Hepatocyte (in vitro differentiated cells): Measurements from ENCODE around the gene TMEM161A.

ENCODE experiments used
- EZH2 ChIP-seq: fragments of 200-600 bp; sonication (generic); IDR thresholded peaks from 2 replicates; pipeline ENCODE4 v1.6.1; 2016; ENCODE audit warnings: antibody characterized with exemption, mild to moderate bottlenecking, borderline replicate concordance
- EZH2phosphoT487 ChIP-seq: fragments of 200-600 bp; sonication (generic); IDR thresholded peaks from one replicate; pipeline ENCODE4 v1.6.1; 2018; ENCODE audit warnings: antibody characterized with exemption, mild to moderate bottlenecking, low read depth, moderate library complexity; ENCODE audit not compliant: unreplicated experiment, severe bottlenecking
- TF ChIP-seq, protein P1 (sequence below): fragments of 200-600 bp; sonication (generic); IDR thresholded peaks from 2 replicates; pipeline ENCODE4 v1.5.1; 2016; ENCODE audit warnings: antibody characterized with exemption, mild to moderate bottlenecking; ENCODE audit not compliant: poor library complexity

DNA sequence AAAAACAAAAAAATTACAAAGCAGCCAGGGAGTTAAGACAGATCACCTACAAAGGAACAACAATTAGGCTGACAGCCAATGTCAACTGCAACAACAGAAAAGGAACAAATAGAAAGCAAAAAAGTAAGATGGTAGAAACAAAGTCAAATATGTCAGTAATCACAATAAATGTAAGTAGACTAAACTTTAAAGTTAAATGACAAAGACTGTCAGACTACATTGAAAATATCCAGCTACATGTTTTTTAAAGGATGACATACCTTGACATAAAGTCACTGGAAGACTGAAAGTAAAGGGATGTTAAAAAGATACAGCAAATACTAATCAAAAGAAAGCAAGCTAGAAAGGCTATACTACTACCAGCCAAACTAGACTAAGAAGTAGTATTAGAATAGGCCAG is 14.9 kb downstream of the TMEM161A start:
- TF ChIP-seq, protein P1, sequence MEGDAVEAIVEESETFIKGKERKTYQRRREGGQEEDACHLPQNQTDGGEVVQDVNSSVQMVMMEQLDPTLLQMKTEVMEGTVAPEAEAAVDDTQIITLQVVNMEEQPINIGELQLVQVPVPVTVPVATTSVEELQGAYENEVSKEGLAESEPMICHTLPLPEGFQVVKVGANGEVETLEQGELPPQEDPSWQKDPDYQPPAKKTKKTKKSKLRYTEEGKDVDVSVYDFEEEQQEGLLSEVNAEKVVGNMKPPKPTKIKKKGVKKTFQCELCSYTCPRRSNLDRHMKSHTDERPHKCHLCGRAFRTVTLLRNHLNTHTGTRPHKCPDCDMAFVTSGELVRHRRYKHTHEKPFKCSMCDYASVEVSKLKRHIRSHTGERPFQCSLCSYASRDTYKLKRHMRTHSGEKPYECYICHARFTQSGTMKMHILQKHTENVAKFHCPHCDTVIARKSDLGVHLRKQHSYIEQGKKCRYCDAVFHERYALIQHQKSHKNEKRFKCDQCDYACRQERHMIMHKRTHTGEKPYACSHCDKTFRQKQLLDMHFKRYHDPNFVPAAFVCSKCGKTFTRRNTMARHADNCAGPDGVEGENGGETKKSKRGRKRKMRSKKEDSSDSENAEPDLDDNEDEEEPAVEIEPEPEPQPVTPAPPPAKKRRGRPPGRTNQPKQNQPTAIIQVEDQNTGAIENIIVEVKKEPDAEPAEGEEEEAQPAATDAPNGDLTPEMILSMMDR: no peak
- no peak for TF ChIP-seq EZH2phosphoT487
- no peak for TF ChIP-seq EZH2
